ENCODE results near the gene GAL. TPM values are rescaled to one million over a fixed set of nuclear protein-coding genes. Genes with fewer than 3 reads are reported as not detected.

The GAL gene
- total and polyA plus RNA-seq, 2 donors, result 1.0 to 8.7 TPM

GRCh38 chr11:68653486-68654430 lies 30.6 kb upstream of the GAL start:
- H3K4me3 ChIP-seq (ENCODE audit: low read depth, low read length), result no peak overlapping the region
- no peak overlapping the region for H3K27ac ChIP-seq (ENCODE audit: low read depth)
- no peaks in the 10 kb centered on the region for H3K4me1 ChIP-seq (ENCODE audit: insufficient read depth)
- WGBS, result 88% methylated on average over 24 of the region's 24 CpGs
- DNase-seq (ENCODE audit: extremely low spot score), result no peak
- H3K36me3 ChIP-seq (ENCODE audit: insufficient read depth), result no peaks in the 10 kb centered on the region

GRCh38 chr11:68654978-68655377 lies 29.4 kb upstream of the GAL start:
- DNase-seq (ENCODE audit: extremely low spot score), result no peak
- no peaks in the 10 kb centered on the region for H3K4me1 ChIP-seq (ENCODE audit: insufficient read depth)
- H3K27ac ChIP-seq (ENCODE audit: low read depth), result no peak overlapping the region
- no peaks in the 10 kb centered on the region for H3K36me3 ChIP-seq (ENCODE audit: insufficient read depth)
- H3K4me3 ChIP-seq (ENCODE audit: low read depth, low read length), result no peak overlapping the region
- 93% methylated on average over 8 of the region's 8 CpGs for WGBS

GRCh38 chr11:68655406-68655805 lies 28.9 kb upstream of the GAL start:
- Histone ChIP-seq H3K4me3 (ENCODE audit: low read depth, low read length) (no peak overlapping the region), H3K27ac (ENCODE audit: low read depth) (no peak overlapping the region), H3K36me3 (ENCODE audit: insufficient read depth) (no peaks in the 10 kb centered on the region), H3K4me1 (ENCODE audit: insufficient read depth) (no peaks in the 10 kb centered on the region)
- 84% methylated on average over 7 of the region's 7 CpGs for WGBS
- no peak for DNase-seq (ENCODE audit: extremely low spot score)

- Histone ChIP-seq H3K27ac (ENCODE audit: low read depth) (no peak overlapping the region), H3K36me3 (ENCODE audit: insufficient read depth) (no peaks in the 10 kb centered on the region), H3K4me3 (ENCODE audit: low read depth, low read length) (no peak overlapping the region), H3K4me1 (ENCODE audit: insufficient read depth) (no peaks in the 10 kb centered on the region)
- 78% methylated on average over 8 of the region's 8 CpGs for WGBS
- no peak for DNase-seq (ENCODE audit: extremely low spot score)
Measured at GRCh38 chr11:68655806-68656205, 28.5 kb upstream of the GAL start.

GRCh38 chr11:68657021-68657780 lies 27.1 kb upstream of the GAL start:
- H3K4me1 ChIP-seq (ENCODE audit: insufficient read depth), result no peaks in the 10 kb centered on the region
- no peaks in the 10 kb centered on the region for H3K36me3 ChIP-seq (ENCODE audit: insufficient read depth)
- WGBS, result 94% methylated on average over 11 of the region's 11 CpGs
- no peak overlapping the region for H3K4me3 ChIP-seq (ENCODE audit: low read depth, low read length)
- DNase-seq (ENCODE audit: extremely low spot score), result no peak
- no peak overlapping the region for H3K27ac ChIP-seq (ENCODE audit: low read depth)

- Histone ChIP-seq H3K36me3 (ENCODE audit: insufficient read depth) (no peaks in the 10 kb centered on the region), H3K4me1 (ENCODE audit: insufficient read depth) (no peaks in the 10 kb centered on the region), H3K27ac (ENCODE audit: low read depth) (no peak overlapping the region), H3K4me3 (ENCODE audit: low read depth, low read length) (no peak overlapping the region)
- WGBS, result 93% methylated on average over 8 of the region's 8 CpGs
- no peak for DNase-seq (ENCODE audit: extremely low spot score)
Measured at GRCh38 chr11:68658097-68658496, 26.2 kb upstream of the GAL start.

- no peak for DNase-seq (ENCODE audit: extremely low spot score)
- 72% methylated on average over 13 of the region's 13 CpGs for WGBS
- H3K27ac ChIP-seq (ENCODE audit: low read depth), result no peak overlapping the region
Measured at GRCh38 chr11:68658661-68659060, 25.7 kb upstream of the GAL start.

GRCh38 chr11:68659158-68659921 lies 25.0 kb upstream of the GAL start:
- H3K4me3 ChIP-seq (ENCODE audit: low read depth, low read length), result no peak overlapping the region
- DNase-seq (ENCODE audit: extremely low spot score), result peak; percentile 83
- no peaks in the 10 kb centered on the region for H3K4me1 ChIP-seq (ENCODE audit: insufficient read depth)
- 44% methylated on average over 22 of the region's 22 CpGs for WGBS
- H3K36me3 ChIP-seq (ENCODE audit: insufficient read depth), result no peaks in the 10 kb centered on the region
- no peak overlapping the region for H3K27ac ChIP-seq (ENCODE audit: low read depth)

More at GRCh38 chr11:68658661-68659060, 25.7 kb upstream of the GAL start:
- H3K4me3 ChIP-seq (ENCODE audit: low read depth, low read length), result no peak overlapping the region
- H3K36me3 ChIP-seq (ENCODE audit: insufficient read depth), result no peaks in the 10 kb centered on the region
- H3K4me1 ChIP-seq (ENCODE audit: insufficient read depth), result no peaks in the 10 kb centered on the region

- no peak for DNase-seq (ENCODE audit: extremely low spot score)
- Histone ChIP-seq H3K36me3 (ENCODE audit: insufficient read depth) (no peaks in the 10 kb centered on the region), H3K4me1 (ENCODE audit: insufficient read depth) (no peaks in the 10 kb centered on the region), H3K4me3 (ENCODE audit: low read depth, low read length) (no peak overlapping the region), H3K27ac (ENCODE audit: low read depth) (no peak overlapping the region)
- 94% methylated on average over 18 of the region's 18 CpGs for WGBS
Measured at GRCh38 chr11:68660066-68660810, 24.1 kb upstream of the GAL start.

GRCh38 chr11:68661014-68661413 lies 23.3 kb upstream of the GAL start:
- no peak overlapping the region for H3K27ac ChIP-seq (ENCODE audit: low read depth)
- DNase-seq (ENCODE audit: extremely low spot score), result no peak
- 86% methylated on average over 15 of the region's 15 CpGs for whole genome bisulfite sequencing
- H3K4me1 ChIP-seq (ENCODE audit: insufficient read depth), result no peaks in the 10 kb centered on the region
- H3K4me3 ChIP-seq (ENCODE audit: low read depth, low read length), result no peak overlapping the region
- H3K36me3 ChIP-seq (ENCODE audit: insufficient read depth), result no peaks in the 10 kb centered on the region

GRCh38 chr11:68661697-68662603 lies 22.4 kb upstream of the GAL start:
- no peaks in the 10 kb centered on the region for H3K36me3 ChIP-seq (ENCODE audit: insufficient read depth)
- 76% methylated on average over 18 of the region's 18 CpGs for WGBS
- H3K27ac ChIP-seq (ENCODE audit: low read depth), result no peak overlapping the region
- H3K4me3 ChIP-seq (ENCODE audit: low read depth, low read length), result no peak overlapping the region
- DNase-seq (ENCODE audit: extremely low spot score), result no peak
- H3K4me1 ChIP-seq (ENCODE audit: insufficient read depth), result no peaks in the 10 kb centered on the region

- Histone ChIP-seq H3K4me1 (ENCODE audit: insufficient read depth) (no peaks in the 10 kb centered on the region), H3K27ac (ENCODE audit: low read depth) (no peak overlapping the region), H3K36me3 (ENCODE audit: insufficient read depth) (no peaks in the 10 kb centered on the region), H3K4me3 (ENCODE audit: low read depth, low read length) (no peak overlapping the region)
- WGBS, result 91% methylated on average over 18 of the region's 18 CpGs
- no peak for DNase-seq (ENCODE audit: extremely low spot score)
Measured at GRCh38 chr11:68663482-68664010, 20.8 kb upstream of the GAL start.
